NCI-H2227 (cell line): ENCODE results near the gene GIPC1.
A peak's percentile ranks its signal among the peaks of the same experiment; 100 is the strongest.
"Not testable (repeated sequence)": the region's sequence is repeated elsewhere in the genome, so short reads cannot be mapped to it uniquely, and the experiment has no call there.

ENCODE experiments used
- DNase-seq: peaks from one replicate; lab custom pipeline; 2025; ENCODE audit not compliant: unreplicated experiment; lab: John Stamatoyannopoulos, UW

GIPC1 gene

DNA sequence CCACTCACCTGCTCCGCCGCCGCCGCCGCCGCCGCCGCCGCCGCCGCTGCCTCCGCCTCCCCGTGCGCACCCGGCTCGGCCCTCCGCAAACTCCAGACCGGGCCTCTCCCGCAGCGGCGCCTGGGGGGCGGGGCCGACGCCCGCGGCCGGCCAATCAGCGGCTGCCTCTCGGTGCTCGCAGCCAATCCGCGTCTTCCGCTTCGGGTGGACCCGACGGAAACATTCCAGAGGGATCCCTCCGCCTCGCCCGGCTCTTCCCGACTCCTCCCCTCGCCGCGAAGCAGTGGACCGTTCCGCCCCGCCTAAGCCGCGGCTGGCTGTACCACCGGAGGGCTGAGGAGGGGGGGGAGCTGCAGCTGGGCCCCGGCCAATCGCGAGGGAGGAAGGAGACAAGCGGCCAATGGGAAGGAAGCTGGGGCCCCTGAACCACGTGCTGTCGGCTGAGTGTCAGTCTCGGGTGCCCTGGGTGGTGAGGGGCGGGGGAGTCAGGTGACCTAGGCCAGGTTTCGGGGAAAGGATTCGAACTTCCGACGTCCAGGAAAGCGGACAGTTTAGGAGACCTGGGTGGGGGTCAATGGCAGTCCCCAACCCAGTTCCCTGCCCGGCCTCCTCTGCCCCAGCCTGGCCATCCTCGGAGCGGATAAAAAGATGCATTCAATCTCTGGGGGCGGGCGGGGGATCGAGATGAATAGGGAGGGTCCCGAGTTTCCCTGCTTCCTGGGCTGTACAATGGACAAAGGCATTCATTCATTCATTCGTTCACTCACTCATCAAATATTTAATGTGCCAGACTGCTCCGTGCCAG is at the start of gene GIPC1:
GIPC1 (minus strand) TSS at position 99 of the 805 bp plus-strand sequence. CDS start 13,151 bp downstream, outside the sequence.
- DNase-seq, result peak; percentile 97

DNA sequence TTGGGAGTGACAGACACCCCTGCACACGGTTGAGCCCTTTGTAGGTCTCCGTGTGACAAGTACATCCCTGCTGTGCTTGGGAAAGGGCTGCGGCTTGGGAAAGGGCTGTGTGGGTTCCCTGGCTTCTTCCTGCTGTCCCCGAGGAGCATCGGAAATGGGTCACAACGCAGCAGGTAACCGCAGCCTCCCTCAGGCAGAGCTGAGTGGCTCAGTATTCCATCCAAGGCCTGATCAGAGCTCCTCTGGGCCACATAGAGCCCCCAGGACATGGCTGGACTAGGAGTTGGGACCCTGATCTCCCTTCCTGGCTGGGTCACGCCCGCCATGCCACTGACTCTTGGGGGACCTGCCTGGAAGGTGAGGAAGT is 49.8 kb upstream of the GIPC1 start:
- DNase-seq, result no peak

- DNase-seq, result peak; percentile 59
Observed at GRCh38 chr19:14544977-14545715, 49.2 kb upstream of the GIPC1 start.

DNA sequence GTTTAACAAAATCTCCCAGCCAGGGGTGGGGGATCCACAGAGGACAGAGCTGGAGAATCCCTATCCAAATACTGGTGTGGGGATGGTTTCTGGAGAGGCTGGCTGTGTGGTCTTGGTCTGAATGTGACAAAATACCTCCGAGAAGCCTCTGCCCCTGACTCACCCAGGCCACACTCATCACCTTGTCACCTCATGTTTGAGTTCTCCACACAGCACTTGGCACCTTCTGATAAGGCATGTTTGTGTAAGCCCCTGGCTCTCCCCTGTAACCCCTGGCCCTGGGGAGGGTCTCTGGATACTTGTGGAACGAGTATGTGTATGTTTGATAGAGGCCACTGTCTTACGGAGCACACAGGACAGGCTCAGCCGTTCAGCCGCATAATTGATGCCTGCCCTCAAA is 48.1 kb upstream of the GIPC1 start:
- no peak for DNase-seq

DNA sequence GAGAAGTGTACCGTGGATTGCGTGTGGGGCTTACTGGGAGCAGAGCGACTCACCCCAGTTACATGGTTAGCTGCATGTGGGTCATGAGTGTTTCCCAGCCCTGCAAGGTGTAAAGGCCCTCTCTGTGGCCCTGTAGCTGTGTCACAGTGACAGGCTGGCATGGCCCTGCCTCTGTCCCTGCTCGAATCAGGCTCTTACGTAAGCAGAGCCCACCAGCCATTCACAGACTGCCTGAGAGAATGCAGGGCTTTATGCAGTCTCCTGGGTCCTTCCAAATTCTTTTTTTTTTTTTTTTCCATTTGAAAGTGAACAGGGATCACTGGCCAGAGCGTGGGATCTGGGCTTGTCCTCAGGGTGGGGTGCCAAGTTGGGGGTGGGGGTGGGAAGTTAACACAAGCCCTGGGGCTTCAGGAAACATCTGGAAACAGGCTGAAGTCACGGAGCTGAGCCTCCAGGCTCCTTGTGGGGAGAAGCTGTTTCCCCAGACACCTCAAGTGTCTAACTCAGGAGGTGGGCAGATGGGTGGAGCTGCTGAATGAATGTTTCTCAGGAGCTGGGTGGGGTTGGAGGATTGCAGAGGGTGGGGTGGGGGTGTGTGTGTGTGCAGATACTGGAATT is 46.9 kb upstream of the GIPC1 start:
- DNase-seq, result no peak

GRCh38 chr19:14541979-14542378 is 46.1 kb upstream of the GIPC1 start:
- not testable (repeated sequence) for DNase-seq

- DNase-seq, result no peak
Observed at GRCh38 chr19:14540741-14541525, 45.0 kb upstream of the GIPC1 start.

- peak; percentile 78 for DNase-seq
Observed at GRCh38 chr19:14536926-14537692, 41.2 kb upstream of the GIPC1 start.

DNA sequence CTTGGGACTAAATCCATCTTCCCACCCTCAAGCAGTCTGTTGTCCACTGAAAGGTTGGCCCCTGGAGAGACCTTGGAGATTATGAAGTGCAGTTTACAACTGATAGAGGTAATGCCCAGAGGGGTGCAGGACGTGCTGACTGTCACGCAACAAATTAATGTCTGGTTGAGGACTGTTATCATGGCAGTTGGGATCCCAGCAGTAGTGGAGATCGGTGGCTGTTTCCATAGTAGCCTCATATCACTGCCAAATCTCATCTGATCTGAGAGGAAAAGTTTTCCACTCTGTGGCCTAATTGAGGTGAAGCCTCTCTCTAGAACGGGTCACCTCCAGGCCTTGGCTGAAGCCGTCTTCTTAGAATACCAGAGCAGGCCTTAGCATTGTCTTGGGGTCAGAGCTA is 37.5 kb upstream of the GIPC1 start:
- no peak for DNase-seq

DNA sequence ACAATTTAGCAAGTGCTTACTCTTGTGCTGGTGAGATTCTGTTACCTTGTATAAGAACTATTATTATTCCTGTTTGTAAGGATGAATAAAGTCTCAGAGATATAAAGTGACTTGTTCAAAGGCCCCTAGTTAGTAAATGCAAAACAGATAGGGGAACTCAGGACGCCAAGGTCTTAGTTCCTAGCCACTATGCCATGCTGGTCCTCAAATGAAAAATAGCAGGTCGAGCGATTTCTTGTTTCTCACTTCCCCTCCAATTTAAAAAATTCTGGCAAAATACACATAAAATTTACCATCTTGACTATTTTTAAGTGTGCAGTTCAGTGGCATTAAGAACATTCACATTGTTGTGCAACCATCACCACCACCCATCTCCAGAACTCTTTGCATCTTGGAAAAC is 34.6 kb upstream of the GIPC1 start:
- no peak for DNase-seq

- no peak for DNase-seq
Observed at GRCh38 chr19:14530005-14530348, 34.0 kb upstream of the GIPC1 start.

DNA sequence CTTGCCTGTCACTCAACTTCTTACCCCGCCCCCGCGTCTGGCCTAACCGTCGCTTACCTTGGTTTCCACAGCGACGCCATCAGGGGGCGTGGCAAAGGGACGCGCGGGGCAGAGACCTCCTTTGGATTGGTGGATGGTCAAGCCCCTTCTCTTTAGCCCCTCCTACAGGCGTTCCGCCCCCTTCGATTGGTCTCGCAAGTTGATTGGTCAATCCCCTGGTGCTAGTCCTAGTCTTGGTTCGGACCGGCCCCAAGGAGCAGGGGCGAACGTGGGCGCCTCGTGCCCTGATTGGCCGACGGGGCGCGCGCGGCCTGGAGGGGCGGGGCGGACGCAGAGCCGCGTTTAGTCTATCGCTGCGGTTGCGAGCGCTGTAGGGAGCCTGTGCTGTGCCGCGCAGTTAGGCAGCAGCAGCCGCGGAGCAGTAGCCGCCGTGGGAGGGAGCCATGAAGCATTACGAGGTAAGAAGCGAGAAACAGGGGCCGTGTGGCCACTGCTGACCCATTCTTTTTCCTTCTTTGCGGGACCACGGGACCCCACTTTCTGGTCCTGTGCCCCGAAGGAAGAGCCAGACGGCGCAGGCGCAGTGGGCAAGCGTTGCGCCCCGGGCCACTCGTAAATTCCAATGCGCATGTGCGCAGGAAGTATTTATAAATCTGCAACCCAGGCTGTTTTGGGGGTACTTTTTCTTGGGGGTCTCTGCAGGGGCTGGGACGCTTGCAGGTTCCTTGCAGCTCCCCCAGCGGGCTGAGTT is 33.5 kb upstream of the GIPC1 start, which contains the start of gene TECR:
TECR (plus strand) TSS at position 341 of the 751 bp plus-strand sequence; CDS start at position 444, 103 bp downstream.
- peak; percentile 99 for DNase-seq

DNA sequence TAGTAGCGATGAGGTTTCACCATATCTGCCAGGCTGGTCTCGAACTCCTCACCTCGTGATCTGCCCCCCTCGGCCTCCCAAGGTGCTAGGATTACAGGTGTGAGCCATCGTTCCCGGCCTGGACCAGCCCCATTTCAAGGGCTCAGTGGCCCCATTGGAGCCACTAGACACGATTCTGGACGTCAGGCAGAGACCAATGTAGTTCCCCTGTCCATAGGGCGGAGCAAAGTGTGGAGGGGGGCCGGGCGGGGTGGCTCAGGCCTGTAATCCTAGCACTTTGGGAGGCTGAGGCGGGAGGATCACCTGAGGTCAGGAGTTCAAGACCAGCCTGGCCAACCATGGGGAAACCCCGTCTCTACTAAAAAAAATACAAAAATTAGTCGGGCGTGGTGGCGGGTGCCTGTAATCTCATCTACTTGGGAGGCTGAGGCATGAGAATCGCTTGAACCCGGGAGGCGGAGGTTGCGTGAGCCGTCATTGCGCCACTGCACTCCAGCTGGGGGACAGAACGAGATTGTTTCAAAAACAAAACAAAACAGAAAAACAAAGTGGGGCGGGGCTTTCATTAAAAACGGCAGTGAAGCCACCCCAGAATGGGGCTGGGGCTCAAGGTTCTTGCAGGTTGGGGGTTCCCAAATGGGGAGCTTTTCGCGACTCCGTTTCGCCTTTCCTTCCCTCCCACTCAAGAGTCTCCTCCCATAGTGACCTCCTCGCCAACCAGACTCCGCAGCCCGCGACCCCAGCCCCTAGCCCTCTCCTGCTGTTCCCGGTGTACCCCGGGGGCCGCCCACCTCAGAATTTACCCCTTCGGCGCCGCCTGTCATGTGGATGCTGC is 32.7 kb upstream of the GIPC1 start:
- no peak for DNase-seq

DNA sequence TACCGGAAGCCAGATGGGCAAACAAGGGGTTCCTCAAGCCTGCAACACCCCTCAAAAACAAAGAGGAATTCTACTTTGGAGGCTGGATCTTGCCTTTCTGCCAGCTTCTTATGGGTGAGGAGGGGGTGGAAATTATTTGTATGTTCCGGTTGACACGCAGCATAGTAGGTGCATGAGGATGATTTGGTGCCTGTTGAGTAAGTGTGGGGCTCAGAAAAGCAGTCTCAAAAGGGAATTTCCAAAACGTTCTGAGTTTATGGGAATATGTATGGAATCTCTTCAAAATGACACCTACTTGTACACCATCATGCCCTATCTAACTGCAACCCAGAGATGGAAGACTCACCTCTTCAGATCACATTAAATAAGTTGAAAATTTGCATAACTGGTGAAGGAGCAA is 30.5 kb upstream of the GIPC1 start:
- DNase-seq, result no peak

DNA sequence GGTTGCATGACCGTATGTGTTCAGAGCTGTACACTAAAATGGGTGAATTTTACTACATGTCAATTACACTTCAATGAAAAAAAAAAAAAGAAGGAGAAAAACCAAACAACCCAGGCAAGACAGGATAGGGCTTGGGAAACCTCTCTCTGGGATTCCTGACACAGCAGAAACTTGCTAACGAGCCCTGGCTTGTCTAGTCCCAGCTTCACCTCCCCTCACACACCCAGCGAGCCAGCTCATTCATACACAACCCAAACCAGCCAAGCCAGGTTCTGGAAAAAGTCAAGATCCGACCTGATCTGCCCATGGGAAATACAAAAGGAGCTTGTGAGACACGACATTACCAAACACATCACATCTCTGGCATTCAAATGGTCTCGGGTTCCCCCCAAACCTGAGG is 29.8 kb upstream of the GIPC1 start:
- no peak for DNase-seq

- no peak for DNase-seq
Observed at GRCh38 chr19:14520543-14520942, 24.6 kb upstream of the GIPC1 start.

GRCh38 chr19:14519860-14520407 is 24.0 kb upstream of the GIPC1 start:
- no peak for DNase-seq

GRCh38 chr19:14519245-14519859 is 23.4 kb upstream of the GIPC1 start:
- no peak for DNase-seq
